Loucy (cell line): ENCODE results near the gene ABTB2.

Experiments
- H2AFZ ChIP-seq: fragments of 200-600 bp; sonication (generic); 2 replicates; pipeline ENCODE4 v1.6.0; 2016; ENCODE audit warnings: antibody characterized with exemption, mild to moderate bottlenecking, low read length, moderate library complexity
- H3F3A ChIP-seq: fragments of 200-600 bp; 2 replicates; pipeline ENCODE4 v1.6.0; 2016; ENCODE audit warnings: antibody characterized with exemption, low read depth, mild to moderate bottlenecking
- H3K27me3 ChIP-seq: fragments of 200-600 bp; sonication (generic); 2 replicates; pipeline ENCODE4 v1.6.1; 2014; ENCODE audit warnings: low read length, mild to moderate bottlenecking; ENCODE audit not compliant: insufficient read depth, poor library complexity, severe bottlenecking
- H3K36me3 ChIP-seq: fragments of 200-600 bp; sonication (generic); 2 replicates; pipeline ENCODE4 v1.6.1; 2016; ENCODE audit warnings: low read length; ENCODE audit not compliant: insufficient read depth
- H3K4me1 ChIP-seq: fragments of 200-600 bp; sonication (generic); 2 replicates; pipeline ENCODE4 v1.5.1; 2014; ENCODE audit warnings: low read length, mild to moderate bottlenecking; ENCODE audit not compliant: insufficient read depth, poor library complexity, severe bottlenecking
- H3K4me2 ChIP-seq: fragments of 200-600 bp; sonication (generic); 2 replicates; pipeline ENCODE4 v1.6.0; 2014; ENCODE audit warnings: antibody characterized with exemption, low read length, low read depth, mild to moderate bottlenecking; ENCODE audit not compliant: poor library complexity, severe bottlenecking
- H3K4me3 ChIP-seq: fragments of 200-600 bp; sonication (generic); 2 replicates; pipeline ENCODE4 v1.5.1; 2014; ENCODE audit warnings: low read length, mild to moderate bottlenecking, mixed read lengths; ENCODE audit not compliant: poor library complexity, severe bottlenecking
- H3K79me2 ChIP-seq: fragments of 200-600 bp; sonication (generic); 2 replicates; pipeline ENCODE4 v1.6.1; 2014; ENCODE audit warnings: low read length; ENCODE audit not compliant: insufficient read depth
- H3K9ac ChIP-seq: fragments of 200-600 bp; sonication (generic); 2 replicates; pipeline ENCODE4 v1.6.0; 2014; ENCODE audit warnings: mild to moderate bottlenecking, low read depth, low read length, moderate library complexity; ENCODE audit not compliant: poor library complexity, severe bottlenecking
- H3K9me2 ChIP-seq: fragments of 200-600 bp; sonication (generic); replicated peaks from 2 replicates; pipeline ENCODE4 v1.6.1; 2016; ENCODE audit warnings: low read depth, low read length, mixed read lengths
- H3K9me3 ChIP-seq: fragments of 200-600 bp; sonication (generic); 2 replicates; pipeline ENCODE4 v1.6.1; 2014; ENCODE audit warnings: mild to moderate bottlenecking, antibody characterized with exemption, low read length, low read depth; ENCODE audit not compliant: insufficient read depth
- H4K20me1 ChIP-seq: fragments of 200-600 bp; sonication (generic); 2 replicates; pipeline ENCODE4 v1.6.0; 2014; ENCODE audit warnings: antibody characterized with exemption, low read length, mild to moderate bottlenecking; ENCODE audit not compliant: insufficient read depth, poor library complexity, severe bottlenecking
- EZH2phosphoT487 ChIP-seq: fragments of 200-600 bp; IDR thresholded peaks from 2 replicates; pipeline ENCODE4 v1.6.1; 2018; ENCODE audit warnings: antibody characterized with exemption, mild to moderate bottlenecking, moderate library complexity, borderline replicate concordance
- TF ChIP-seq, protein P1 (sequence below): fragments of 200-600 bp; sonication (generic); conservative IDR thresholded peaks from 2 replicates; pipeline ENCODE4 v1.5.1; 2014; ENCODE audit warnings: mild to moderate bottlenecking, antibody characterized with exemption, low read length

The ABTB2 gene

GRCh38 chr11:34344768-34345539 lies 12.9 kb downstream of the ABTB2 start:
- no peaks in the 10 kb centered on the region for H4K20me1 ChIP-seq
- H3K4me3 ChIP-seq: no peak overlapping the region
- H3K9me2 ChIP-seq: no peaks in the 10 kb centered on the region
- H3K4me1 ChIP-seq: peaks cover 20% of the 10 kb centered on the region
- peak overlapping the region; percentile 11 for H3K4me2 ChIP-seq
- H3K9ac ChIP-seq: no peak overlapping the region
- TF ChIP-seq, protein P1, sequence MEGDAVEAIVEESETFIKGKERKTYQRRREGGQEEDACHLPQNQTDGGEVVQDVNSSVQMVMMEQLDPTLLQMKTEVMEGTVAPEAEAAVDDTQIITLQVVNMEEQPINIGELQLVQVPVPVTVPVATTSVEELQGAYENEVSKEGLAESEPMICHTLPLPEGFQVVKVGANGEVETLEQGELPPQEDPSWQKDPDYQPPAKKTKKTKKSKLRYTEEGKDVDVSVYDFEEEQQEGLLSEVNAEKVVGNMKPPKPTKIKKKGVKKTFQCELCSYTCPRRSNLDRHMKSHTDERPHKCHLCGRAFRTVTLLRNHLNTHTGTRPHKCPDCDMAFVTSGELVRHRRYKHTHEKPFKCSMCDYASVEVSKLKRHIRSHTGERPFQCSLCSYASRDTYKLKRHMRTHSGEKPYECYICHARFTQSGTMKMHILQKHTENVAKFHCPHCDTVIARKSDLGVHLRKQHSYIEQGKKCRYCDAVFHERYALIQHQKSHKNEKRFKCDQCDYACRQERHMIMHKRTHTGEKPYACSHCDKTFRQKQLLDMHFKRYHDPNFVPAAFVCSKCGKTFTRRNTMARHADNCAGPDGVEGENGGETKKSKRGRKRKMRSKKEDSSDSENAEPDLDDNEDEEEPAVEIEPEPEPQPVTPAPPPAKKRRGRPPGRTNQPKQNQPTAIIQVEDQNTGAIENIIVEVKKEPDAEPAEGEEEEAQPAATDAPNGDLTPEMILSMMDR: no peak
- no peak for TF ChIP-seq EZH2phosphoT487
- no peaks in the 10 kb centered on the region for H3K27me3 ChIP-seq
- H3K79me2 ChIP-seq: no peaks in the 10 kb centered on the region
- H3K36me3 ChIP-seq: no peaks in the 10 kb centered on the region
- no peak overlapping the region for H2AFZ ChIP-seq
- H3F3A ChIP-seq: no peaks in the 10 kb centered on the region
- H3K9me3 ChIP-seq: no peaks in the 10 kb centered on the region

DNA sequence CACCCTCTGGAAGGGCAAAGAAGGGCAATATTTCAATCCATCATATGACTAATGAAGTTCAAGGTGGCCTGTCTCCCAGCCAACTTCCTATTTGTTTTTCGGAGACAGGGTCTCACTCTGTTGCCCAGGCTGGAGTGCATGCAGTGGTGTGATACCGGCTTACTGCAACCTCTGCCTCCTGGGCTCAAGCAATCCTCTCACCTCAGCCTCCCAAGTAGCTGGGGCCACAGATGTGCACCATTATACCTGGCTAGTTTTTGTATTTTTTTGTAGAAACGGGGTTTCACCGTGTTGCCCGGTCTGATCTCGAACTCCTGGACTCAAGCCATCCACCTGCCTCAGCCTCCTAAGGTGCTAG lies 13.4 kb downstream of the ABTB2 start:
- no peak overlapping the region for H3K4me2 ChIP-seq
- H3K9ac ChIP-seq: no peak overlapping the region

GRCh38 chr11:34343686-34344085 lies 14.1 kb downstream of the ABTB2 start:
- Histone ChIP-seq H4K20me1 (no peaks in the 10 kb centered on the region), H2AFZ (no peak overlapping the region), H3K4me2 (no peak overlapping the region), H3K36me3 (no peaks in the 10 kb centered on the region), H3K9me3 (no peaks in the 10 kb centered on the region), H3K9me2 (no peaks in the 10 kb centered on the region), H3K79me2 (no peaks in the 10 kb centered on the region), H3K9ac (no peak overlapping the region), H3F3A (no peaks in the 10 kb centered on the region), H3K4me1 (peaks cover 20% of the 10 kb centered on the region), H3K27me3 (no peaks in the 10 kb centered on the region), H3K4me3 (no peak overlapping the region)
- TF ChIP-seq, protein P1: no peak
- no peak for TF ChIP-seq EZH2phosphoT487

More for the DNA sequence above, 13.4 kb downstream of the ABTB2 start:
- no peak for TF ChIP-seq EZH2phosphoT487
- TF ChIP-seq, protein P1: no peak
- no peaks in the 10 kb centered on the region for H3K36me3 ChIP-seq
- H3K4me3 ChIP-seq: no peak overlapping the region
- H3K9me3 ChIP-seq: no peaks in the 10 kb centered on the region
- H2AFZ ChIP-seq: no peak overlapping the region
- H3K79me2 ChIP-seq: no peaks in the 10 kb centered on the region
- no peaks in the 10 kb centered on the region for H3F3A ChIP-seq
- H3K4me1 ChIP-seq: peaks cover 25% of the 10 kb centered on the region
- no peaks in the 10 kb centered on the region for H4K20me1 ChIP-seq
- H3K27me3 ChIP-seq: no peaks in the 10 kb centered on the region
- H3K9me2 ChIP-seq: no peaks in the 10 kb centered on the region
